K562 (cell line): Measurements from ENCODE around the gene PTHLH. TPM values are rescaled to one million over a fixed set of nuclear protein-coding genes. Genes with fewer than 3 reads are reported as not detected.

ENCODE experiments used
- CXXC5 ChIP-seq: fragments of 250-450 bp; sonication (Bioruptor Pico); IDR thresholded peaks from 2 replicates; pipeline ENCODE4 v1.8.0; 2022; ENCODE audit warnings: inconsistent platforms, mild to moderate bottlenecking, moderate library complexity
- DMBX1 ChIP-seq: fragments of 250-450 bp; sonication (Bioruptor Pico); IDR thresholded peaks from 2 replicates; pipeline ENCODE4 v1.8.0; 2022; ENCODE audit warnings: inconsistent platforms, mild to moderate bottlenecking, moderate library complexity, borderline replicate concordance
- MAFK ChIP-seq: IDR thresholded peaks from 2 replicates; pipeline ENCODE4 v1.6.1; 2011; ENCODE audit warnings: low read length, improper control_type of control experiment
- NR4A1 ChIP-seq, 2 experiments: fragments of 250-450 bp in 1 of 2; fragments of 450-650 bp in 1 of 2; sonication (Bioruptor Pico) in 1 of 2; IDR thresholded peaks; 2 replicates each; pipeline versions ENCODE4 v1.4.0 to v1.6.1; 2016 to 2020; ENCODE audit warnings: mild to moderate bottlenecking in 2 of 2, missing compliant biosample characterization in 1 of 2, missing genetic modification characterization in 1 of 2, moderate library complexity in 1 of 2
- SMAD4 ChIP-seq: fragments of 250-450 bp; sonication (Bioruptor Pico); conservative IDR thresholded peaks from 2 replicates; pipeline ENCODE4 v1.8.0; 2021; ENCODE audit warnings: inconsistent platforms, mild to moderate bottlenecking, moderate library complexity
- TSHZ1 ChIP-seq: fragments of 250-450 bp; sonication (Bioruptor Pico); IDR thresholded peaks from 2 replicates; pipeline ENCODE4 v1.4.0; 2020; ENCODE audit warnings: mild to moderate bottlenecking, moderate library complexity
- ZNF507 ChIP-seq: conservative IDR thresholded peaks from 2 replicates; pipeline ENCODE4 v1.6.1; 2017; ENCODE audit warnings: missing genetic modification characterization, missing compliant biosample characterization
- ZNF518B ChIP-seq: fragments of 250-450 bp; sonication (Bioruptor Pico); IDR thresholded peaks from 2 replicates; pipeline ENCODE4 v1.5.0; 2021; ENCODE audit warnings: mild to moderate bottlenecking, moderate library complexity
- polyA plus RNA-seq, 8 experiments: library from polyadenylated mRNA; depleted of rRNA in 4 of 8; stranded (reverse) in 5 of 8; unstranded in 3 of 8; fragments of >200 nt; fragmentation: Nextera tagmentation in 2 of 8; fragmentation: Illumina TruSeq in 1 of 8; extraction: Ambion mirVana in 2 of 8; extraction: Trizol in 1 of 8; gene quantifications; 2 replicates each; pipeline versions ENCODE4 v1.2.1 to v1.2.3, GENCODE V29; 2011 to 2014; ENCODE audit warnings: inconsistent platforms in 1 of 8, missing spikeins in 1 of 8
- total RNA-seq, 7 experiments: library from RNA; depleted of rRNA in 6 of 7; stranded (reverse); fragments of >200 nt in 6 of 7; fragmentation: Illumina TruSeq in 2 of 7; extraction: Trizol in 2 of 7; gene quantifications; 2 replicates each; pipeline versions ENCODE4 v1.2.1 to v1.2.3, GENCODE V29; 2011 to 2021; ENCODE audit warnings: low replicate concordance in 1 of 7

The PTHLH gene
- total and polyA plus RNA-seq, 9 of the 15 experiments (the other 6 are each of a cell fraction or from before 2014, with no cell fraction given): 0.14 to 2.5 (median 0.74) TPM

GRCh38 chr12:27996761-27997160 lies 24.2 kb upstream of the PTHLH start (continued):
- TF ChIP-seq TSHZ1 (CRISPR knock-in tag): no peak
- TF ChIP-seq ZNF518B (CRISPR knock-in tag): no peak
- no peak for TF ChIP-seq NR4A1 (CRISPR knock-in tag; IDR thresholded peaks at IDR 0.05)
- TF ChIP-seq NR4A1 (tag; IDR thresholded peaks at IDR 0.05): no peak
- no peak for TF ChIP-seq ZNF507 (tag)
- TF ChIP-seq SMAD4 (CRISPR knock-in tag): no peak
- TF ChIP-seq MAFK: no peak
- TF ChIP-seq DMBX1: no peak
- no peak for TF ChIP-seq CXXC5 (CRISPR knock-in tag)
